WI38 (cell line): ENCODE results near the gene FADS3.

Source experiments
- H3K4me3 ChIP-seq: 2 replicates; pipeline ENCODE4 v1.5.1; 2011; ENCODE audit warnings: low read depth, mild to moderate bottlenecking, control low read depth, low read length
- TF ChIP-seq, protein P1 (sequence below): IDR thresholded peaks from 2 replicates; pipeline ENCODE4 v1.5.1; 2012; ENCODE audit warnings: low read depth, mild to moderate bottlenecking, control low read depth, low read length

FADS3 gene

GRCh38 chr11:61853698-61854169, 37.6 kb downstream of the FADS3 start:
- no peak overlapping the region for H3K4me3 ChIP-seq
- TF ChIP-seq, protein P1, sequence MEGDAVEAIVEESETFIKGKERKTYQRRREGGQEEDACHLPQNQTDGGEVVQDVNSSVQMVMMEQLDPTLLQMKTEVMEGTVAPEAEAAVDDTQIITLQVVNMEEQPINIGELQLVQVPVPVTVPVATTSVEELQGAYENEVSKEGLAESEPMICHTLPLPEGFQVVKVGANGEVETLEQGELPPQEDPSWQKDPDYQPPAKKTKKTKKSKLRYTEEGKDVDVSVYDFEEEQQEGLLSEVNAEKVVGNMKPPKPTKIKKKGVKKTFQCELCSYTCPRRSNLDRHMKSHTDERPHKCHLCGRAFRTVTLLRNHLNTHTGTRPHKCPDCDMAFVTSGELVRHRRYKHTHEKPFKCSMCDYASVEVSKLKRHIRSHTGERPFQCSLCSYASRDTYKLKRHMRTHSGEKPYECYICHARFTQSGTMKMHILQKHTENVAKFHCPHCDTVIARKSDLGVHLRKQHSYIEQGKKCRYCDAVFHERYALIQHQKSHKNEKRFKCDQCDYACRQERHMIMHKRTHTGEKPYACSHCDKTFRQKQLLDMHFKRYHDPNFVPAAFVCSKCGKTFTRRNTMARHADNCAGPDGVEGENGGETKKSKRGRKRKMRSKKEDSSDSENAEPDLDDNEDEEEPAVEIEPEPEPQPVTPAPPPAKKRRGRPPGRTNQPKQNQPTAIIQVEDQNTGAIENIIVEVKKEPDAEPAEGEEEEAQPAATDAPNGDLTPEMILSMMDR = no peak

- TF ChIP-seq, protein P1 = no peak
Measured at GRCh38 chr11:61851900-61852295, 39.4 kb downstream of the FADS3 start.

GRCh38 chr11:61851113-61851899, 40.0 kb downstream of the FADS3 start:
- TF ChIP-seq, protein P1 = no peak
- H3K4me3 ChIP-seq = no peak overlapping the region

More at GRCh38 chr11:61851900-61852295, 39.4 kb downstream of the FADS3 start:
- no peak overlapping the region for H3K4me3 ChIP-seq

GRCh38 chr11:61850687-61851086, 40.7 kb downstream of the FADS3 start:
- TF ChIP-seq, protein P1 = no peak
- no peak overlapping the region for H3K4me3 ChIP-seq

DNA sequence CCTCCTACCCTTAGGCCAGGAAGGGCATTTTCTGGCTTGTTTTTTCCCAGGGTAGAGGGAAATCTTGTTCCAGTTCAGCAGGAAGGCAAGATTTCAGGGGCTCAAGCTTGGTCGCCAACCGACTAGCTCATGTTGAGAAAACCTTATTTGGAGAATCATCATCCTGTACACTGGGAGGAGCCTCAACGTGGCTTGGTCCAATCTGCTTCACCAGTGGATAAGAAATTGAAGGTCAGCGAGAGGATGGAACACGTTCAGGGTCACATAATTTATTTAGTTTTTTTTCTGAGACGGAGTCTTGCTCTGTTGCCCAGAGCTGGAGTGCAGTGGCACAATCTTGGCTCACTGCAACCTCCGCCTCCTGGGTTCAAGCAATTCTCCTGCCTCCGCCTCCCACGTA, 42.7 kb downstream of the FADS3 start:
- TF ChIP-seq, protein P1 = no peak
- no peak overlapping the region for H3K4me3 ChIP-seq

DNA sequence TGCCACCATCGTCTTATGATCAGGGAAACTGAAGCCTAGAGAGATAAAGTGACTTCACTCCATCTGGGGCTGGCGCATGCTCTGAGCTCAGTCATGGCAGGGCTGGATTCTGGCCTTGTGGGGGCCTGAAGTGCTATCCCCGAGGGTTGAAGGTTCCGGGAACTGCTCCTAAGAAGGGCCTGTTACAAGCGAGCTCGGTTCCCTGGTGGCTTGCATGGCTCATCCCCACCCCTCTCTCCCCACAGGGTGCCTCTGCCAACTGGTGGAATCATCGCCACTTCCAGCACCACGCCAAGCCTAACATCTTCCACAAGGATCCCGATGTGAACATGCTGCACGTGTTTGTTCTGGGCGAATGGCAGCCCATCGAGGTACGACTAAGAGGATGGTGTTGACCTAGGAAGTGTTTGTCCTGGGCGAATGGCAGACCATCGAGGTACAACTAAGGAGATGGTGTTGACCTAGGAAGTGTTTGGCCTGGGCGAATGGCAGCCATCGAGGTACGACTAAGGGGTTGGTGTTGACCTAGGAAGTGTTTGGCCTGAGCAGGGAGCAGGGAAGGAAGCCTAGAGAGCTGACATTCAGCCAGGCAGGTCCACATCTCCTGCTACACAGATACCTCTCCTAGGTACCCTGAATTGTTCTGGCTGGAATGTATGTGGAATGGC, 43.3 kb downstream of the FADS3 start:
- H3K4me3 ChIP-seq = no peak overlapping the region
- TF ChIP-seq, protein P1 = no peak

- TF ChIP-seq, protein P1 = no peak
- no peak overlapping the region for H3K4me3 ChIP-seq
Measured at GRCh38 chr11:61846362-61847020, 44.9 kb downstream of the FADS3 start.
